Activated CD8-positive, alpha-beta memory T cell treated with anti-CD3 and anti-CD28 coated beads, Interleukin-2, amount 50 U/mL, for 24 hours (primary cell): ENCODE results near the gene NAT10.

Experiments used
- DNase-seq: peaks from one replicate; pipeline ENCODE4 v3.0.0-alpha.2; 2020; ENCODE audit errors: extremely low read depth

Gene NAT10

DNA sequence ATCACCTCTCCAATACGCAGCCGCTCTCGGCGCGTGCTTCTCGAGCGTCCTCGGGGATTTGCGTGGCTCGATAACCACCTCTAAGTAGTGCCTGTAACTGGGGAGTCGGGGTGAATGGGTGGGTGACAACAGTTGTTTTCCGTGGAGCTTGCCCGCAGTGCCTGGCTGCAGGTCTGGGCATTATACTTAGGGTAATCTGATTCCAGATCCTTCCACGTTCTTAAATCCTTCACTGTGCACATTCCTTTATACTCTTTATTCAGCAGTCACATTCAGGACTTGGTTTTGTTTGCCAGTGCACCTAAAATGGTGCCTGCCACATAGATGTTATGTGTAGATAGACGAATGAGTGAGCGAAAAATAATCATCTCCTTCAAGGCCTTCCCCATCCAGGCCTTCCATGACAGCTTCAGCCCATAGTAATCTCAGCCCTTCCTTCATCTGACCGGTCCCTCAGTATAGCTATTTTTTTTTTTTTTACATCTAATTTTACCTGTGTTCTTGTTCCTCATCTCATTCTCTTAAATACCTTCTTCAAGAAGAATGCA, 602 bp downstream of the NAT10 start:
- peak; percentile 1 for DNase-seq

DNA sequence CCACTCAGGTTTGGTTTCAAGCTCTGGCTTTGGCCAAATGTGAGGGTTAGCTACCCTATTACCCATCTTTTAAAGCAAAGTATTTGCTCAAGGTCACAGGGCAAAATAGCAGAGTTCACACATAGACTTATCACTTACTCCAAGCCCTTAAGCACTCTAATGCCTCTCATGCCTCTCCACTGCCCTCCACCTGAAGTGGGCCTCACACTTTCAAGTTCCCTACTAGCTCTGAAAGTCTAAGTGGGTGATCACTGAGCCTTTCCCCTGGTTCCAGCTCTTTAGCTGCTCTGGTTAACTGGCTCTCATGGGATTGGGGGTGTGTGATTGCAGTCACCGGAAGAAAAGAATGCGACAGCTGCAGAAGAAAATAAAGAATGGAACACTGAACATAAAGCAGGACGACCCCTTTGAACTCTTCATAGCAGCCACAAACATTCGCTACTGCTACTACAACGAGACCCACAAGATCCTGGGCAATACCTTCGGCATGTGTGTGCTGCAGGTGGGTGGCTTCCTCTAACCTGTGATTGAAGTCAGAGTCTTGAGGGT, 6.4 kb downstream of the NAT10 start:
- no peak for DNase-seq

- DNase-seq, result no peak
Observed at GRCh38 chr11:34114014-34114413, 8.6 kb downstream of the NAT10 start.

- no peak for DNase-seq
Observed at GRCh38 chr11:34114471-34114870, 9.0 kb downstream of the NAT10 start.

- DNase-seq, result no peak
Observed at GRCh38 chr11:34120651-34121050, 15.2 kb downstream of the NAT10 start.

DNA sequence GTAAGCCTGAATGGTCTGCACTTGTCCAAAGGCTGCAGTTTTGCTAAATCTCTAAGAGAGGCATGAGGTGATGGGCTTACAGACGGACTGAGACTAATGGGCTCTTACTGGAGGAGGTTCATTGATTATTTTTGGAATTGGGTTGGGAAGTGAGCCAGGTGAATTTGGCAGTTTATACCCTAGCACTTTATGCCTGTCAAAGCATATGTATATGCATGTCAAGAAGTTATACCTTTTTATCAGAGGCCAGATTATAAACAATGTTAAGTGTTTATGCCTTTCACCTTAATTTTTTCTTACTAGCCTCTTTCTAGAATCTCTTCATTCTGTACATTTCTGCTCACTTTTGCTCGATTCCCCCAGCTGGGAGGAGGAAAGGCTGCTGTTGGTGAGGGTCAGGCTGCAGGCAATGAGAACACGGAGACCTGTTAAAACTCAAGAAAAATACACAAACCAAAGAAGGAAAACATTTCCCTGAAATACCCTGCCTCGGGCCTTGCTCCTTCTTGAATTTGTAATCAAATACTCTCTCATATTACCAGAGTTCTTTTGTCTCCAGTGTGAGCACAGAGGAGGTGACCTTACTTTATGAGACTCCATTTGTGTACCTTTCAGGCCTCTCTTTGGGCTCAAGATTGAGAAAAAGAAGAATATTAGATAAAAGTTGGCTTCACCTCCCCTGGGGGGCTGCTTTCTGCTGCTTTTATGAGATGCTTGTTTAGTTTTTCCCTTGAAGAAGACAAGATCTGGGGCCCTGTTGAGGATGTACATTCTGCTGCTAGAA, 19.6 kb downstream of the NAT10 start:
- no peak for DNase-seq

GRCh38 chr11:34126959-34127848, 21.8 kb downstream of the NAT10 start:
- DNase-seq, result no peak

DNA sequence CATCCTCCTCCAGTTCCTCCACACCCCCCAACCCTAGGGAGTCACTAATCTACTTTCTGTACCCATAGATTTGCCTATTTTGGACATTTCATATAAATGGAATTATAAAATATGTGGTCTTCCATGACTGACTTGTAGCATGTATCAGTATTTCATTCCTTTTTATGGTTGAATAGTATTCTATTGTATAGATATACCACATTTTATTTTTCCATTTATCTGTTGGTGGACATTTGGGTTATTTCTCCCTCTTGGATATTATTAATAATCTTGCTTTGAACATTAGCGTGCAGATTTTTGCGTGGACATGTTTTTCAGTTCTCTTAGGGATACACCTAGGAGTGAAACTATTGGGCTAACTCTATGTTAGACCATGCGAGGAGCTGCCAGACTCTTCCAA, 23.4 kb downstream of the NAT10 start:
- DNase-seq, result no peak

DNA sequence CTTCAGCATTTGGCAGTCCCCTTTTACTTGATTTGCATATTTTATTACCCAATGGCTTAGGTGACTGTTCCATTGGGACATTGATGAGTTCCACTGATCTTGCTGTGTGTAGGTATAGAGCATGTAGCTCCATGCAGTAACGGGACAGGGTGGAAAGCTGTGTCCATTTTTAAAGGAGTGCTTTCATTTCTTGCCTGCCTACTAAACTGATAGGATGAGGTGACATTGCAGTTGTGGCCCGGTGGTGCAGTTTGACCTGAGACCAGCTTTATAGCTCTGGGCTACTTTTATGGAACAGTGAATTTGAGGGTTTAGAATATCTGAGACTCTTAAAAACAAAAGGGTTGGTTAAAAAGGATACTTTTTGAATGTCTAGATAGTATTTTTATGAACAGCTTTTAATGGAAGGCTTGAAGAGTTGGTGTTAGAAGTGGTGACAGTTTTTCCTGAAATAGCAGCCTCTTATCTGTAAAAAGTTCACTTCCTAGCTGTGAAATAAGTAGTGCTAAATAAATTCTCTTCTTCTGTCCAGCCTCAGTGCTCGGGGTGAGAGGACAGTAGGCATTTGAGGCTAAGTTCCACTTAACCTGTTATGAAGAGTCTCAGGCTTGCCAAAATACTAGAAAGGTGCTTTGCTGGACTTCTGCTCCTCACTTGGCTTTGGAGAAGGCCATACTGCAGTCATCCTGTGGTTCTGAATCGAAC, 27.0 kb downstream of the NAT10 start:
- no peak for DNase-seq

DNA sequence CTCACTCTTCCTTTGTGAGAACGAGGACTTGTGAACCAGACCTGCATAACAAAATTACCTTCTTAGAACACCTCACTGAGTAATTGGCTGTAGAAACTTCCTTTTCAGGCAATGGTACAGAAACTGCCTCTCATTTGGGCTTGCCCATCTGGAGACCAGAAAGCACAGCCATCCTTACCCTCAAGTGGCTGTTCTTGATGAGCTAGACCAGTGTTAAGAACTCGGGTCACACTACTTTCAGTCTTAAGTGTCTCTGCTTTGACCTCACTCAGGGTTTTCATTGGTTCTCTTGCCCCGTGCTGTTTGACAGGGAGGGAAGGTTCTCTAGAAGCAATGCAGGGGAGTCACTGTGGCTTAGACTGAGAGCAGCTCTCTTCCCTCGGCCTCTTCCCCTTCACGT, 29.3 kb downstream of the NAT10 start:
- DNase-seq, result no peak

- DNase-seq, result no peak
Observed at GRCh38 chr11:34135439-34135838, 30.0 kb downstream of the NAT10 start.

- no peak for DNase-seq
Observed at GRCh38 chr11:34136420-34136819, 31.0 kb downstream of the NAT10 start.

- no peak for DNase-seq
Observed at GRCh38 chr11:34139346-34139745, 33.9 kb downstream of the NAT10 start.

DNA sequence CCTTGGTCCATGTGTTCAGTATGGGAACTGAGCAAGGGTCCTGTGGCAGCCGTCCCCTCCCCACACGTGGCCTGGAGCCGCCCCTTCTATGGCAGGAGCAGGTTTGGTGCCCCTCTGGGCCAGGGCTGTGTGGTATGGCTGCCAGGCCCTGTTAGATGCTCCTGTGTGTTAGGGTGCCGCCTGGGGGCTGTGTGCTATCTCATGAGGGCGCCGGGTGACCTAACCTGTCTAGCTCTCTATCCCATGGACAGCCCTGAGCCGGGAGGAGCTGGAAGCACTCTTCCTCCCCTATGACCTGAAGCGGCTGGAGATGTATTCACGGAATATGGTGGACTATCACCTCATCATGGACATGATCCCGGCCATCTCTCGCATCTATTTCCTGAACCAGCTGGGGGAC, 34.7 kb downstream of the NAT10 start:
- DNase-seq, result no peak

DNA sequence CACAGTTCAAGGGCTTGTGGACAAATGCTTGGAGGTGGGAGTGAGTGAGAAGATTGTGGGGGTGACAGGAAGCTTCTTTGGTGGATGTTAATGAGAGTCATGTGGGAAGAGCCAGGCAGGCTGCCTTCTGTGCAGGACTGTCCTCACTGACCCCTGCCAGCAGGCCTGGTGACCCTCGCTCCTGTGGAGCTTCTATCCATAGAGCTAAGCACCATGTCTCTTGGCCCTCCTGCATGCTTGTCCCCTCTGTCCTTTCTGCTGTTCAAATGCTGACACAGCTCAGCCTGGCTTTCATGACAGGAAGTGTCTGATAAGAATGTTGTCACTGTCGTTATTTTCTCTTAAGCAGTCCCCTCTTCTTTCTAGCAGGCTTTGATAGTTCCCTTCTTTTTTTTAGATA, 37.6 kb downstream of the NAT10 start:
- no peak for DNase-seq

- no peak for DNase-seq
Observed at GRCh38 chr11:34145073-34145472, 39.6 kb downstream of the NAT10 start.

DNA sequence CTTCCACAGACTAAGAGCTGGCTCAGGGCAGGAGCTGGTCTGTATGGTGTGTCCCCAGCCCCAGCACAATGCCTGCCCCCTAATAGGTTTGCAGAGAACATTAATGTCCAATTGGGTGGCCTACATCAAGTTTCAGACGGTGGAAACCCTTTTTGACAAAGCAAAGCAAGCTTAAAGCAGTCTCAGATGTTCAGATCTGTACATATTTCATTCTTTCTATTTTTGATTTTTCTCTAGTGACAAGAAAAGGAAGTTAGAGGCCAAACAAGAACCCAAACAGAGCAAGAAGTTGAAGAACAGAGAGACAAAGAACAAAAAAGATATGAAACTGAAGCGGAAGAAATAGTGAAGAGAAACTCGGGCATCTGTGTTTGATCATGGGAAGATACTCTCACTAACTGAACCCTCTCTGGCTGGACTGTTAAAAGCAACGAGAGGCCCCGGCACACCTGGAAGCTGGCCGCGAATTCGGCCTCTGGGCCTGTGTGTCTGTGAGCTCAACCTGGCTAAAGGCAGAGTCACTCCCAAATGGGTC, 40.5 kb downstream of the NAT10 start:
- no peak for DNase-seq

GRCh38 chr11:34146411-34146810, 41.0 kb downstream of the NAT10 start:
- no peak for DNase-seq

DNA sequence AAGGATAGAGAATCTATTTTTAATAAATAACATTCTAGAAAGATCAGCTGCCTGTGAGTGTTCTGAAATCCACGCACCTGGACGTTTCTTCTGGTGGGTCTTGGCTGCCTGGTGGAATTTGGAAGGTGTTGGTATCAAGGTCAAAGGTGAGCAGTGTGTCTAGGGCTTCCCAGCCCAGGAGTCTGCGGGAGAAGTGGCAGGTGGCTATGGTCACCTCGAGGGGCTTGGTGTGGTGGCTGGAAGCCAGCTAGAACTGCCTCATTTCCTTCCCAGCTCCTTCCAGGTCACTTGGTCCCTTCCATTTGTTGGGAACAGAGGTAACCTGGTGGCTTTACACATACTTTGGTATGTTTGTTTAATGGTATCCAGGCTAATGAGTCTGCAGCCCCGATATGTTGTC, 41.4 kb downstream of the NAT10 start:
- DNase-seq, result no peak

GRCh38 chr11:34147581-34147980, 42.2 kb downstream of the NAT10 start:
- no peak for DNase-seq

DNA sequence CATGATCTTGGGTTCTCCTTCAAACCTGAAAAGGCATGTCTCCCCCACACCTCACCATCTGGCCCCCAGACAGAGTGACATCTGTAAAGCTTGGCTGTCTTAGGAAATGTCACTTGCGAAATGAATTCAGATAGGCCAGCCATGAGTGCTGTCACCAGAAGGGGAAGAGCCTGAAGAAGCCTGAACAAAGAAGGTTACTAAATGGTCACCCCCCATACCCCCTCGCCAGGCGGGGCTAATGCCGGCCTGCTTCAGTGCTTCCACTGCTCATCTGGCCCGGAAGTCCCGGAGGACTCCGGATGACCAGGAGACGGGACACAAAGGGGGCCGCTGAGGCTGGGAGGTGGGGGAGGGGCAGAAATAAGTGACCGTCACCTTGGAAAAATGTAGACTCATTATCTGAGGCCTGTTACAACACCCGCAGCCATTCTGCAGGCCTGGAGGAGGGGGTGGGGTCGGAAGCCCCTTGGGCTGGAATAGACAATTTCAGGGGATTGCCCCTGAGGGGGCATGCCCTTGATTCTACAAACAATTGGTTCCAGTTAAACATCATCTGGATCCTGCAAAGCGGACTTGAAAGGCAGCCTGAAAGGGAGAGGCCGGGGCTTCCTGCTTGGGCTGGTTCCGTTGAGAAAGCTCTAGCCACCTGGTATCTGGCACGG, 43.2 kb downstream of the NAT10 start:
- no peak for DNase-seq
